Gastrocnemius medialis (tissue), 4 donors: ENCODE measurements around the gene KCNK16.

ENCODE experiments used
- CTCF ChIP-seq, 5 experiments: fragments of 450-650 bp in 3 of 5; fragments of 200-600 bp in 2 of 5; sonication (generic) in 2 of 5; IDR thresholded peaks in 4 of 5; conservative IDR thresholded peaks in 1 of 5; 1 replicate in 4 of 5; 2 replicates in 1 of 5; pipeline ENCODE4 v1.5.1; 2016 to 2019; ENCODE audit warnings: antibody characterized with exemption in 5 of 5, mild to moderate bottlenecking in 3 of 5, moderate library complexity in 3 of 5
- POLR2A ChIP-seq, 2 donors: fragments of 450-650 bp; IDR thresholded peaks; one replicate each; pipeline ENCODE4 v1.6.1; 2017; ENCODE audit warnings: antibody characterized with exemption in 2 of 2, mild to moderate bottlenecking in 2 of 2, moderate library complexity in 2 of 2

DNA sequence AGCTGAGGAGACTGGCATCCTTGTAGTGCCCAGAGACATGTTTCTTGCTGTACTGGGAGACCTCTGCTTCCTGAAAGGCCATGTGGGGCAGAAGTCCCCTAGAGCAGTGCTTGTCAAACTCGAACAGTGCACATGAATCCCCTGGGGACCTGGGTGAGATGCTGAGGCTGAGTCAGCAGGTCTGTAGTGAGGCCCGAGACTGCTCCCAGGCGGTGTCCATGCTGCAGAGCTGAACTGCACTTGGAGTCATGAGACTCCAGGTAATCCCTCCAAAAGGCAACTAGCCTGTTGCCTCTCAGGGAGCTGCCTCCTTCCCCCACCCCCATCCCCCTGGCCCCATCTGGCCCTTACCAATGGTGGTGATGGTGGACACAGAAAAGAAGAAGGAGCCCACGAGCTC lies 12.0 kb downstream of the KCNK16 start:
- TF ChIP-seq CTCF (IDR thresholded peaks at IDR 0.05 in 4 of 5, conservative IDR thresholded peaks at IDR 0.05 in 1 of 5) (no peak), POLR2A (IDR thresholded peaks at IDR 0.05) (no peak)
